HG03175 (cell line): ENCODE measurements around the gene NECAB3.
"Not testable (repeated sequence)": the region's sequence is repeated elsewhere in the genome, so short reads cannot be mapped to it uniquely, and the experiment has no call there.

Experiments
- ATAC-seq: cut with Tn5 transposase; IDR thresholded peaks from one replicate; pipeline ENCODE4 v1.9.1; 2021; ENCODE audit warnings: mild to moderate bottlenecking, moderate library complexity; ENCODE audit not compliant: unreplicated experiment

Gene NECAB3

GRCh38 chr20:33674294-33675135, at the start of gene NECAB3:
TSS of gene NECAB3 (minus strand) at chr20:33674428. CDS start at chr20:33674352, 76 bp downstream.
- peak; percentile 71 for ATAC-seq

- ATAC-seq, result no peak
These were observed 47.3 kb upstream of the NECAB3 start for GRCh38 chr20:33721391-33722140.

- ATAC-seq, result peak; percentile 95
These were observed 45.9 kb upstream of the NECAB3 start, which contains the start of gene PXMP4 for GRCh38 chr20:33719989-33720709. TSS of gene PXMP4 (minus strand) at chr20:33720310. CDS start at chr20:33720207, 103 bp downstream.

GRCh38 chr20:33719277-33719988, 45.2 kb upstream of the NECAB3 start:
- no peak for ATAC-seq

- no peak for ATAC-seq
These were observed 42.3 kb upstream of the NECAB3 start for GRCh38 chr20:33716498-33716897.

- ATAC-seq, result no peak
These were observed 39.7 kb upstream of the NECAB3 start for GRCh38 chr20:33713865-33714367.

GRCh38 chr20:33711446-33711738, 37.2 kb upstream of the NECAB3 start:
- no peak for ATAC-seq

- ATAC-seq, result no peak
These were observed 36.6 kb upstream of the NECAB3 start for GRCh38 chr20:33710681-33711445.

GRCh38 chr20:33709905-33710541, 35.8 kb upstream of the NECAB3 start:
- no peak for ATAC-seq

- ATAC-seq, result no peak
These were observed 35.2 kb upstream of the NECAB3 start for GRCh38 chr20:33709398-33709797.

- ATAC-seq, result no peak
These were observed 33.4 kb upstream of the NECAB3 start for GRCh38 chr20:33707668-33708067.

GRCh38 chr20:33704197-33704924, 30.1 kb upstream of the NECAB3 start:
- ATAC-seq, result no peak

- no peak for ATAC-seq
These were observed 29.4 kb upstream of the NECAB3 start for GRCh38 chr20:33703498-33704137.

GRCh38 chr20:33702861-33703260, 28.6 kb upstream of the NECAB3 start:
- ATAC-seq, result no peak

- no peak for ATAC-seq
These were observed 27.6 kb upstream of the NECAB3 start for GRCh38 chr20:33701629-33702450.

GRCh38 chr20:33700696-33701441, 26.6 kb upstream of the NECAB3 start:
- ATAC-seq, result not testable (repeated sequence)

- ATAC-seq, result not testable (repeated sequence)
These were observed 24.7 kb upstream of the NECAB3 start for GRCh38 chr20:33698966-33699365.
